Natural killer cell (primary cell): ENCODE data around the gene SAA4. TPM values are rescaled to one million over a fixed set of nuclear protein-coding genes. Genes with fewer than 3 reads are reported as not detected.

Experiments used
- ATAC-seq, 3 donors: fragments of 150-1000 bp in 2 of 3; fragments of 200-7000 bp in 1 of 3; cut with Tn5 transposase; 1 replicate in 1 of 3; 2 replicates in 2 of 3; pipeline ENCODE4 v1.10.0; 2021; ENCODE audit warnings: mild to moderate bottlenecking in 2 of 3, moderate library complexity in 2 of 3
- DNase-seq, 2 donors: peaks; one replicate each; pipeline versions ENCODE4 v3.0.0 to v3.0.0-alpha.2; 2013 to 2021; ENCODE audit warnings: mixed read lengths in 1 of 2
- H3K27ac ChIP-seq: one replicate; pipeline ENCODE4 v1.5.1; 2013; ENCODE audit warnings: mild to moderate bottlenecking, low read length
- H3K27me3 ChIP-seq: one replicate; pipeline ENCODE4 v1.6.1; 2013; ENCODE audit warnings: low read length; ENCODE audit not compliant: control insufficient read depth, insufficient read depth
- H3K36me3 ChIP-seq: one replicate; pipeline ENCODE4 v1.6.1; 2013; ENCODE audit warnings: low read length; ENCODE audit not compliant: control insufficient read depth, insufficient read depth
- H3K4me1 ChIP-seq: one replicate; pipeline ENCODE4 v1.6.1; 2013; ENCODE audit warnings: low read length; ENCODE audit not compliant: control insufficient read depth, insufficient read depth
- H3K4me3 ChIP-seq: one replicate; pipeline ENCODE4 v1.5.1; 2013; ENCODE audit warnings: low read length
- H3K9me3 ChIP-seq: one replicate; pipeline ENCODE4 v1.6.1; 2013; ENCODE audit warnings: low read length; ENCODE audit not compliant: control insufficient read depth, insufficient read depth
- H3K27ac Mint-ChIP-seq, 2 donors: one replicate each; pipeline ENCODE4 v1.8.0; 2022; ENCODE audit warnings: mild to moderate bottlenecking in 2 of 2, mixed read lengths in 2 of 2, moderate library complexity in 1 of 2
- H3K27me3 Mint-ChIP-seq, 2 donors: one replicate each; pipeline ENCODE4 v1.8.0; 2022; ENCODE audit warnings: low read depth in 2 of 2, mixed read lengths in 2 of 2
- H3K36me3 Mint-ChIP-seq: one replicate; pipeline ENCODE4 v1.8.0; 2022; ENCODE audit warnings: mixed read lengths
- H3K4me1 Mint-ChIP-seq, 2 donors: one replicate each; pipeline ENCODE4 v1.8.0; 2022; ENCODE audit warnings: mixed read lengths in 2 of 2
- H3K4me3 Mint-ChIP-seq: one replicate; pipeline ENCODE4 v1.8.0; 2022; ENCODE audit warnings: mild to moderate bottlenecking, moderate library complexity, mixed read lengths
- H3K9me3 Mint-ChIP-seq, 2 donors: one replicate each; pipeline ENCODE4 v1.8.0; 2022; ENCODE audit warnings: mixed read lengths in 2 of 2
- WGBS: methylation state at CpG from one replicate; pipeline ENCODE4 v1.1.7; 2013; ENCODE audit warnings: missing lambda C conversion rate; ENCODE audit not compliant: insufficient coverage; 5-methylcytosine and 5-hydroxymethylcytosine counted together
- intact Hi-C: fragments of 100-400 bp; cut with micrococcal nuclease; formaldehyde crosslinking; loops from one replicate; pipeline ENCODE4 v1.14.2; 2022
- total RNA-seq, 4 donors: library from RNA; stranded (reverse); fragments of 120-200 nt in 1 of 4; gene quantifications; one replicate each; pipeline versions ENCODE4 v1.2.3 to v1.2.4, GENCODE V29; 2013 to 2022
- TF ChIP-seq, protein P1 (sequence below): fragments of 200-600 bp; IDR thresholded peaks from one replicate; pipeline ENCODE4 v1.8.0; 2022; ENCODE audit warnings: antibody characterized with exemption

Gene SAA4
- total RNA-seq, 3 donors from 2014 or later (not counting 1 experiment from before 2014, with no cell fraction given): 0.54 TPM; not detected in 2

GRCh38 chr11:18188796-18189195, 47.8 kb downstream of the SAA4 start:
- 93% methylated on average over 24 of the region's 24 CpGs for WGBS
- intact Hi-C loops: no loop called here
- peaks cover 18 to 38% of the 10 kb centered on the region in 2 donors for H3K27me3 Mint-ChIP-seq

More at GRCh38 chr11:18188796-18189195, 47.8 kb downstream of the SAA4 start:
- H3K4me3 Mint-ChIP-seq: no peak overlapping the region
- H3K36me3 Mint-ChIP-seq: no peaks in the 10 kb centered on the region
- H3K9me3 Mint-ChIP-seq: peaks cover 0 to 2% of the 10 kb centered on the region in 2 donors
- no peak overlapping the region for H3K4me3 ChIP-seq
- H3K27ac ChIP-seq: no peak overlapping the region
- peaks cover 2% of the 10 kb centered on the region for H3K27me3 ChIP-seq
- H3K27ac Mint-ChIP-seq: no peak overlapping the region
- no peaks in the 10 kb centered on the region for H3K4me1 Mint-ChIP-seq
- no peak for ATAC-seq
- H3K9me3 ChIP-seq: no peaks in the 10 kb centered on the region
- no peaks in the 10 kb centered on the region for H3K36me3 ChIP-seq
- TF ChIP-seq, protein P1, sequence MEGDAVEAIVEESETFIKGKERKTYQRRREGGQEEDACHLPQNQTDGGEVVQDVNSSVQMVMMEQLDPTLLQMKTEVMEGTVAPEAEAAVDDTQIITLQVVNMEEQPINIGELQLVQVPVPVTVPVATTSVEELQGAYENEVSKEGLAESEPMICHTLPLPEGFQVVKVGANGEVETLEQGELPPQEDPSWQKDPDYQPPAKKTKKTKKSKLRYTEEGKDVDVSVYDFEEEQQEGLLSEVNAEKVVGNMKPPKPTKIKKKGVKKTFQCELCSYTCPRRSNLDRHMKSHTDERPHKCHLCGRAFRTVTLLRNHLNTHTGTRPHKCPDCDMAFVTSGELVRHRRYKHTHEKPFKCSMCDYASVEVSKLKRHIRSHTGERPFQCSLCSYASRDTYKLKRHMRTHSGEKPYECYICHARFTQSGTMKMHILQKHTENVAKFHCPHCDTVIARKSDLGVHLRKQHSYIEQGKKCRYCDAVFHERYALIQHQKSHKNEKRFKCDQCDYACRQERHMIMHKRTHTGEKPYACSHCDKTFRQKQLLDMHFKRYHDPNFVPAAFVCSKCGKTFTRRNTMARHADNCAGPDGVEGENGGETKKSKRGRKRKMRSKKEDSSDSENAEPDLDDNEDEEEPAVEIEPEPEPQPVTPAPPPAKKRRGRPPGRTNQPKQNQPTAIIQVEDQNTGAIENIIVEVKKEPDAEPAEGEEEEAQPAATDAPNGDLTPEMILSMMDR: no peak
- H3K4me1 ChIP-seq: no peaks in the 10 kb centered on the region
- DNase-seq: no peak

Other genes with a start within 250 kb of the SAA4 start
- gene SERGEF, start 223.8 kb downstream of the SAA4 start, total RNA-seq: 10 to 100 TPM; 67.5 to 78.6 (median 69.4) TPM
- 1 to 10 TPM; 1.1 to 1.4 (median 1.3) TPM for gene TPH1, start 190.5 kb downstream of the SAA4 start, total RNA-seq
- gene SAAL1, start 130.7 kb downstream of the SAA4 start, total RNA-seq: 10 to 100 TPM; 27.8 to 32.7 (median 29.5) TPM
- gene MRGPRX3, start 104.2 kb downstream of the SAA4 start, total RNA-seq: not detected
- gene MRGPRX4, start 64.0 kb downstream of the SAA4 start, total RNA-seq: not detected
- gene SAA2, start 11.9 kb upstream of the SAA4 start, total RNA-seq: not detected
- gene SAA1, start 29.5 kb upstream of the SAA4 start, total RNA-seq: not detected
- gene HPS5, start 85.3 kb upstream of the SAA4 start, total RNA-seq: 10 to 100 TPM; 11.5 to 14.5 (median 14.0) TPM
- 10 to 100 TPM; 18.4 to 31.5 (median 22.4) TPM for gene GTF2H1, start 85.8 kb upstream of the SAA4 start, total RNA-seq
- 100 to 1,000 TPM; 217 to 275 (median 228) TPM for gene LDHA, start 157.8 kb upstream of the SAA4 start, total RNA-seq
- not detected for gene LDHC, start 175.5 kb upstream of the SAA4 start, total RNA-seq
- under 1 TPM; 0.15 to 0.82 (median 0.72) TPM for gene LDHAL6A, start 219.1 kb upstream of the SAA4 start, total RNA-seq